A673 (cell line): ENCODE measurements around the gene AHCYL2. TPM values are rescaled to one million over a fixed set of nuclear protein-coding genes. Genes with fewer than 3 reads are reported as not detected.

Experiments used
- BruUV-seq: library from RNA; stranded (reverse); fragments of 400-500 nt; replicated peaks from 2 replicates; lab custom pipeline; 2021; lab: Mats Ljungman, UMichigan
- CTCF ChIA-PET: fragments of 300-600 bp; sonication (Branson Sonifier 250); formaldehyde crosslinking; loops from one replicate; lab custom pipeline; 2022; ENCODE audit warnings: antibody characterized with exemption; lab: Charles Lee
- POLR2A ChIA-PET: fragments of 300-600 bp; sonication (Branson Sonifier 250); formaldehyde crosslinking; loops from one replicate; lab custom pipeline; 2022; ENCODE audit warnings: antibody characterized with exemption; ENCODE audit not compliant: low non-redundant PET; lab: Charles Lee
- DNase-seq: peaks from one replicate; pipeline ENCODE4 v3.0.0-alpha.2; 2015; ENCODE audit warnings: low spot score
- H3K27ac ChIP-seq: fragments of 200-600 bp; sonication (generic); 2 replicates; pipeline ENCODE4 v1.5.1; 2016; ENCODE audit warnings: mixed run types, low read depth, mild to moderate bottlenecking, mixed read lengths, antibody characterized with exemption, low read length; ENCODE audit not compliant: poor library complexity, severe bottlenecking
- H3K27me3 ChIP-seq: fragments of 200-600 bp; sonication (generic); replicated peaks from 2 replicates; pipeline ENCODE4 v1.6.1; 2017; ENCODE audit warnings: mixed run types, low read depth, mild to moderate bottlenecking, mixed read lengths, antibody characterized with exemption, low read length; ENCODE audit not compliant: insufficient read depth, poor library complexity
- H3K36me3 ChIP-seq: fragments of 200-600 bp; sonication (generic); 2 replicates; pipeline ENCODE4 v1.6.1; 2016; ENCODE audit warnings: mixed run types, mild to moderate bottlenecking, mixed read lengths, antibody characterized with exemption, low read length; ENCODE audit not compliant: insufficient read depth, poor library complexity, severe bottlenecking
- H3K4me1 ChIP-seq: fragments of 200-600 bp; sonication (generic); 2 replicates; pipeline ENCODE4 v1.6.1; 2017; ENCODE audit warnings: mixed run types, mild to moderate bottlenecking, mixed read lengths, antibody characterized with exemption, low read length; ENCODE audit not compliant: insufficient read depth, poor library complexity, severe bottlenecking
- H3K4me3 ChIP-seq: fragments of 200-600 bp; sonication (generic); 2 replicates; pipeline ENCODE4 v1.5.1; 2016; ENCODE audit warnings: low read depth, mixed run types, mild to moderate bottlenecking, mixed read lengths, low read length; ENCODE audit not compliant: poor library complexity, severe bottlenecking
- H3K9me3 ChIP-seq: fragments of 200-600 bp; sonication (generic); 2 replicates; pipeline ENCODE4 v1.6.1; 2016; ENCODE audit warnings: mixed run types, low read depth, mild to moderate bottlenecking, mixed read lengths, antibody characterized with exemption, low read length; ENCODE audit not compliant: poor library complexity, severe bottlenecking
- EZH2 ChIP-seq: fragments of 200-600 bp; sonication (generic); IDR thresholded peaks from 2 replicates; pipeline ENCODE4 v1.6.1; 2017; ENCODE audit warnings: borderline replicate concordance, low read depth, mild to moderate bottlenecking, mixed read lengths, antibody characterized with exemption, low read length; ENCODE audit not compliant: poor library complexity, severe bottlenecking
- intact Hi-C: fragments of 100-400 bp; cut with micrococcal nuclease; formaldehyde crosslinking; loops from one replicate; pipeline ENCODE4 v1.10.0; 2022; ENCODE audit not compliant: unreplicated experiment
- total RNA-seq: library from RNA; stranded (reverse); gene quantifications from 2 replicates; pipeline ENCODE4 v1.2.3, GENCODE V29; 2021
- TF ChIP-seq, protein P1 (sequence below): fragments of 300-800, 200-600 bp; sonication (generic); conservative IDR thresholded peaks from 2 replicates; pipeline ENCODE4 v1.5.1; 2017; ENCODE audit warnings: low read depth, mild to moderate bottlenecking, antibody characterized with exemption, low read length, moderate library complexity, mixed read lengths

The AHCYL2 gene
- total RNA-seq, 1 experiment from 2014 or later, result 35.2 TPM

DNA sequence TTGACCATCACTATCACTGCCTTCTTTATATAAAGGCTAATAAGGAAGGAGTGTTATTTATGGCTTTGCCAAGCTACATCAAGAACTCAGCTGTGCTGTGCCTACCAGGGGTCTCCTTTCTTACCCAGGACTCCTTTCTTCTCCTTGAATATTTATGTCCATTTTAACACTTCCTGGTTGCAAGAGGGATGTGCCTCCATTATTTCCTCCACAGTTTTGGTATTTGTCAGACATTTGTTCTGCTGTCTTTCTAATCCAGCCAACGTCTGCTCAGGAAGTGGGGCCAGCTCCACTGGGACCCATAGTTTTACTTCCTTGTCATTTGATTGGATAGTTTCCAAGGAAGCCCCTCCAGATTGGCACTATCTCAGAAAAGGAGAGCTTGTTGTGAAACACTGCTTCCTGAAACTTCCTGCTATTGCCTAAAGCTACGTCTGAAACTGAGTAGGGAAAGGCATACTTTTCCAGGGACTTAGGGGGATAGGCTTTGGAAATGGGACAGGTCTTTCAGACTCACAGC, 202.8 kb downstream of the AHCYL2 start:
- POLR2A ChIA-PET, result no interaction called here
- BruUV-seq, result no TSS peak
- H3K4me1 ChIP-seq, result peaks cover 30% of the 10 kb centered on the region
- no peaks in the 10 kb centered on the region for H3K27me3 ChIP-seq
- CTCF ChIA-PET, result no interaction called here
- peaks cover 5% of the 10 kb centered on the region for H3K36me3 ChIP-seq
- peak; percentile 88 for DNase-seq
- H3K4me3 ChIP-seq, result no peak overlapping the region
- TF ChIP-seq, protein P1, sequence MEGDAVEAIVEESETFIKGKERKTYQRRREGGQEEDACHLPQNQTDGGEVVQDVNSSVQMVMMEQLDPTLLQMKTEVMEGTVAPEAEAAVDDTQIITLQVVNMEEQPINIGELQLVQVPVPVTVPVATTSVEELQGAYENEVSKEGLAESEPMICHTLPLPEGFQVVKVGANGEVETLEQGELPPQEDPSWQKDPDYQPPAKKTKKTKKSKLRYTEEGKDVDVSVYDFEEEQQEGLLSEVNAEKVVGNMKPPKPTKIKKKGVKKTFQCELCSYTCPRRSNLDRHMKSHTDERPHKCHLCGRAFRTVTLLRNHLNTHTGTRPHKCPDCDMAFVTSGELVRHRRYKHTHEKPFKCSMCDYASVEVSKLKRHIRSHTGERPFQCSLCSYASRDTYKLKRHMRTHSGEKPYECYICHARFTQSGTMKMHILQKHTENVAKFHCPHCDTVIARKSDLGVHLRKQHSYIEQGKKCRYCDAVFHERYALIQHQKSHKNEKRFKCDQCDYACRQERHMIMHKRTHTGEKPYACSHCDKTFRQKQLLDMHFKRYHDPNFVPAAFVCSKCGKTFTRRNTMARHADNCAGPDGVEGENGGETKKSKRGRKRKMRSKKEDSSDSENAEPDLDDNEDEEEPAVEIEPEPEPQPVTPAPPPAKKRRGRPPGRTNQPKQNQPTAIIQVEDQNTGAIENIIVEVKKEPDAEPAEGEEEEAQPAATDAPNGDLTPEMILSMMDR, result no peak
- no peak for TF ChIP-seq EZH2
- intact Hi-C loops, result no loop called here
- H3K9me3 ChIP-seq, result no peaks in the 10 kb centered on the region
- peak overlapping the region; percentile 69 for H3K27ac ChIP-seq

DNA sequence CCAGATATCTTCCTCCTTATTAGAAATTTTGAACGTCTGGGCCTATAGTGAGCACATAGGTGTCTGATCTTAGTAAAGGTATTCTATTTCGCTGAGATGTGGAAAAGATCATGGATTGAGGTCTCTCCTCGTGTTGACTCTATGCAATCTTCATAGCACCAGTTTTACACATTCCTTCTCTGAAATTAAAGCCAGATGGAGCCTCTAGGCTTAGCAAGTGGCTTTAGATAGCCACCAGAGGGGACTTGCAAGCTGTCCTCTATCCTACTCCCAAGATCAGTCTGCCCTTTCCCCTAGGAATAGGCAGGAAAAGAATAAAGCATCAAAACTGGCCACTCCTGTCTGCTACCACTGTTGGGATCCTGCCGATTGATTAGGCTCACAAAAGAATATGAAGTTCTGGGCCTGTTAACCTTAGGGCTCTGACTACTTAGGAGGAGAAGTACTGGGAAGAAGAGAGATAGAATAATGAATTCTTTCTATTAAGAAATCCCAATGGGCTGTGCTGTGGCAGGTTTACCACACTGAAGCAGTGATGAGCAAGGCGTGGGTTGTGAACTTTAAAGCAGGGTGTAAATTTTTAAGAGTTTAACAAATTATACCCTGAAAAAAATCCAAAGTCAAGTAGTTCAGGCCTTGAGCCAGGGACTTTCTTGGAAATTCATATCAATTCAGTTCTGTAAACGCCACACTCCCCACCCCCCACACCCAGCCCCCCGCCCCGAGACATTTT, 207.2 kb downstream of the AHCYL2 start:
- BruUV-seq, result no TSS peak
- intact Hi-C loops, result no loop called here
- H3K27me3 ChIP-seq, result no peaks in the 10 kb centered on the region
- ChIA-PET POLR2A (no interaction called here), CTCF (no interaction called here)
- TF ChIP-seq, protein P1, result no peak
- TF ChIP-seq EZH2, result no peak
- H3K36me3 ChIP-seq, result no peaks in the 10 kb centered on the region
- H3K27ac ChIP-seq, result no peak overlapping the region
- no peak overlapping the region for H3K4me3 ChIP-seq
- H3K4me1 ChIP-seq, result peaks cover 16% of the 10 kb centered on the region
- no peaks in the 10 kb centered on the region for H3K9me3 ChIP-seq
- no peak for DNase-seq

GRCh38 chr7:129433847-129434674, 209.2 kb downstream of the AHCYL2 start, which contains the start of gene STRIP2:
TSS of gene STRIP2 (plus strand) at chr7:129434432. CDS start at chr7:129434473, 41 bp downstream.
- POLR2A ChIA-PET, result no interaction called here
- peak within 1 kb of the TSS; percentile 80 for H3K4me3 ChIP-seq
- H3K36me3 ChIP-seq, result no peaks in the 10 kb centered on the region
- CTCF ChIA-PET, result interaction anchor here (0.6 to 1.9 kb wide), 6 partner anchors 57 to 592 kb away, joined by 3 to 13 read pairs (median 7); no protein-coding TSS in a partner anchor
- no peaks in the 10 kb centered on the region for H3K9me3 ChIP-seq
- intact Hi-C loops, result no loop called here
- TF ChIP-seq EZH2, result no peak
- TF ChIP-seq, protein P1, result no peak
- peak within 1 kb of the TSS; percentile 77 for H3K27ac ChIP-seq
- peaks cover 9% of the 10 kb centered on the region for H3K4me1 ChIP-seq
- no peaks in the 10 kb centered on the region for H3K27me3 ChIP-seq
- DNase-seq, result peak; percentile 91
- BruUV-seq, result no TSS peak
